Esophagus squamous epithelium (tissue), 5 donors: ENCODE measurements around the gene VCAN. TPM values are rescaled to one million over a fixed set of nuclear protein-coding genes. Genes with fewer than 3 reads are reported as not detected.

Source experiments
- DNase-seq: peaks from one replicate; lab custom pipeline; 2025; lab: John Stamatoyannopoulos, UW
- H3K27ac ChIP-seq, 4 donors: fragments of 200-600 bp; sonication (generic); one replicate each; pipeline ENCODE4 v1.5.1; 2016 to 2019; ENCODE audit warnings: mild to moderate bottlenecking in 1 of 4
- H3K27me3 ChIP-seq, 4 donors: fragments of 200-600 bp; sonication (generic); 1 replicate in 3 of 4; 2 replicates in 1 of 4; pipeline versions ENCODE4 v1.5.1 to v1.6.0; 2017 to 2021; ENCODE audit warnings: antibody characterized with exemption in 1 of 4
- H3K36me3 ChIP-seq, 3 donors: fragments of 200-600 bp; sonication (generic); one replicate each; pipeline ENCODE4 v1.5.1; 2016 to 2019
- H3K4me1 ChIP-seq, 3 donors: fragments of 200-600 bp; sonication (generic); one replicate each; pipeline ENCODE4 v1.5.1; 2017 to 2019
- H3K4me3 ChIP-seq, 4 donors: fragments of 200-600 bp; sonication (generic); 1 replicate in 3 of 4; 2 replicates in 1 of 4; pipeline ENCODE4 v1.5.1; 2016 to 2019; ENCODE audit warnings: mild to moderate bottlenecking in 2 of 4, moderate library complexity in 1 of 4
- H3K9me3 ChIP-seq, 3 donors: fragments of 200-600 bp; sonication (generic); one replicate each; pipeline ENCODE4 v1.5.1; 2016 to 2019
- CTCF ChIP-seq, 6 experiments: fragments of 450-650 bp in 4 of 6; fragments of 200-600 bp in 2 of 6; sonication (generic) in 2 of 6; IDR thresholded peaks; one replicate each; pipeline ENCODE4 v1.5.1; 2016 to 2019; ENCODE audit warnings: antibody characterized with exemption in 6 of 6, mild to moderate bottlenecking in 4 of 6, moderate library complexity in 4 of 6
- POLR2A ChIP-seq, 4 donors: fragments of 450-650 bp; IDR thresholded peaks; one replicate each; pipeline ENCODE4 v1.6.1; 2017; ENCODE audit warnings: antibody characterized with exemption in 4 of 4, mild to moderate bottlenecking in 4 of 4, moderate library complexity in 3 of 4
- WGBS, 2 donors: methylation state at CpG; one replicate each; pipeline ENCODE4 v1.1.5; 2018; 5-methylcytosine and 5-hydroxymethylcytosine counted together
- intact Hi-C: fragments of 100-400 bp; cut with DNase I; formaldehyde crosslinking; loops from one replicate; pipeline ENCODE4 v1.15.0; 2022
- total RNA-seq, 4 donors: library from RNA; depleted of rRNA; stranded (reverse); fragments of >200 nt; gene quantifications; one replicate each; pipeline ENCODE4 v1.1.0, GENCODE V29; 2016
- donor health status: DM: yes; HTN: yes; CAD: no.

Gene VCAN
- total RNA-seq, 4 donors from 2014 or later, result 0.30 to 36.1 (median 7.2) TPM

GRCh38 chr5:83586874-83587776, 115.6 kb downstream of the VCAN start:
- Histone ChIP-seq H3K4me3 (no peak overlapping the region), H3K9me3 (no peaks in the 10 kb centered on the region), H3K27me3 (no peaks in the 10 kb centered on the region), H3K27ac (no peak overlapping the region), H3K4me1 (no peaks in the 10 kb centered on the region), H3K36me3 (no peaks in the 10 kb centered on the region)
- intact Hi-C loops, result no loop called here
- no peak for DNase-seq
- TF ChIP-seq CTCF (IDR thresholded peaks at IDR 0.05), result no peak
- no peak for TF ChIP-seq POLR2A (IDR thresholded peaks at IDR 0.05)
- WGBS, 2 donors, result 26 to 31% methylated on average over 3 of the region's 3 CpGs

- no peak for DNase-seq
- H3K9me3 ChIP-seq, result no peaks in the 10 kb centered on the region
- H3K4me1 ChIP-seq, result no peaks in the 10 kb centered on the region
- H3K27ac ChIP-seq, result no peak overlapping the region
- WGBS, 2 donors, result 25 to 33% methylated on average over 1 of the region's 1 CpG
- TF ChIP-seq CTCF (IDR thresholded peaks at IDR 0.05) (no peak), POLR2A (IDR thresholded peaks at IDR 0.05) (no peak)
- no peaks in the 10 kb centered on the region for H3K36me3 ChIP-seq
- intact Hi-C loops, result no loop called here
- H3K4me3 ChIP-seq, result no peak overlapping the region
- no peaks in the 10 kb centered on the region for H3K27me3 ChIP-seq
Observed at GRCh38 chr5:83589786-83590185, 118.2 kb downstream of the VCAN start.

GRCh38 chr5:83590966-83591365, 119.4 kb downstream of the VCAN start:
- Histone ChIP-seq H3K27me3 (no peaks in the 10 kb centered on the region), H3K9me3 (no peaks in the 10 kb centered on the region), H3K27ac (no peak overlapping the region), H3K36me3 (no peaks in the 10 kb centered on the region), H3K4me3 (no peak overlapping the region), H3K4me1 (no peaks in the 10 kb centered on the region)
- 67 to 78% methylated on average over 4 of the region's 4 CpGs for WGBS, 2 donors
- no peak for DNase-seq
- TF ChIP-seq CTCF (IDR thresholded peaks at IDR 0.05) (no peak), POLR2A (IDR thresholded peaks at IDR 0.05) (no peak)
- intact Hi-C loops, result no loop called here

- intact Hi-C loops, result no loop called here
- Histone ChIP-seq H3K36me3 (no peaks in the 10 kb centered on the region), H3K9me3 (no peaks in the 10 kb centered on the region), H3K27me3 (no peaks in the 10 kb centered on the region), H3K4me3 (no peak overlapping the region), H3K4me1 (no peaks in the 10 kb centered on the region), H3K27ac (no peak overlapping the region)
- WGBS, 2 donors, result 91 to 97% methylated on average over 3 of the region's 3 CpGs
- DNase-seq, result no peak
- TF ChIP-seq CTCF (IDR thresholded peaks at IDR 0.05), result no peak
- TF ChIP-seq POLR2A (IDR thresholded peaks at IDR 0.05), result no peak
Observed at GRCh38 chr5:83595217-83595616, 123.7 kb downstream of the VCAN start.

- no peak for DNase-seq
- Histone ChIP-seq H3K9me3 (no peaks in the 10 kb centered on the region), H3K4me1 (no peaks in the 10 kb centered on the region), H3K36me3 (no peaks in the 10 kb centered on the region), H3K27me3 (no peaks in the 10 kb centered on the region), H3K27ac (no peak overlapping the region), H3K4me3 (no peak overlapping the region)
- 14% methylated on average over 3 of the region's 3 CpGs for WGBS, 2 donors
- intact Hi-C loops, result no loop called here
- TF ChIP-seq CTCF (IDR thresholded peaks at IDR 0.05) (peak in 1 of 6 experiments; percentile 14), POLR2A (IDR thresholded peaks at IDR 0.05) (no peak)
Observed at GRCh38 chr5:83608122-83608521, 136.6 kb downstream of the VCAN start.
